ENCODE data around the gene GBE1. TPM values are rescaled to one million over a fixed set of nuclear protein-coding genes. Genes with fewer than 3 reads are reported as not detected.

GBE1 gene
- total and polyA plus RNA-seq, 8 donors = 3.7 to 14.1 (median 9.0) TPM

- no peaks in the 10 kb centered on the region for H3K36me3 ChIP-seq
- intact Hi-C loops (cut with DNase I) = no loop called here
- FAIRE-seq (no peak), ATAC-seq (no peak), DNase-seq (no peak)
- no peak overlapping the region for H3K4me3 ChIP-seq
- no peaks in the 10 kb centered on the region for H3K4me1 ChIP-seq
- H3K9me3 ChIP-seq = no peaks in the 10 kb centered on the region
- no peak overlapping the region for H3K27ac ChIP-seq
- H3K27me3 ChIP-seq = no peaks in the 10 kb centered on the region
- 60 to 75% methylated on average over 2 of the region's 2 CpGs for WGBS, 2 donors
- no peak for TF ChIP-seq CTCF (IDR thresholded peaks at IDR 0.05)
These were observed 159.6 kb downstream of the GBE1 start for GRCh38 chr3:81601707-81602305.

GRCh38 chr3:81592101-81592500 lies 169.3 kb downstream of the GBE1 start:
- H3K4me3 ChIP-seq = no peak overlapping the region
- H3K27ac ChIP-seq = no peak overlapping the region
- 99% methylated on average over 5 of the region's 5 CpGs for WGBS, 2 donors
- intact Hi-C loops (cut with DNase I) = no loop called here
- DNase-seq (no peak), ATAC-seq (no peak), FAIRE-seq (no peak)
- H3K36me3 ChIP-seq = no peaks in the 10 kb centered on the region
- H3K4me1 ChIP-seq = no peaks in the 10 kb centered on the region
- H3K9me3 ChIP-seq = no peaks in the 10 kb centered on the region
- peaks cover 0 to 4% (median 0%) of the 10 kb centered on the region in 4 donors for H3K27me3 ChIP-seq
- TF ChIP-seq CTCF (IDR thresholded peaks at IDR 0.05) = no peak

GRCh38 chr3:81585937-81586336 lies 175.5 kb downstream of the GBE1 start:
- DNase-seq (no peak), ATAC-seq (no peak), FAIRE-seq (no peak)
- Histone ChIP-seq H3K27me3 (peaks cover 0 to 4% (median 0%) of the 10 kb centered on the region in 4 donors), H3K36me3 (no peaks in the 10 kb centered on the region), H3K9me3 (no peaks in the 10 kb centered on the region), H3K27ac (no peak overlapping the region), H3K4me1 (no peaks in the 10 kb centered on the region), H3K4me3 (no peak overlapping the region)
- no peak for TF ChIP-seq CTCF (IDR thresholded peaks at IDR 0.05)
- intact Hi-C loops (cut with DNase I) = no loop called here
- 55 to 68% methylated on average over 5 of the region's 5 CpGs for WGBS, 2 donors

GRCh38 chr3:81585056-81585455 lies 176.4 kb downstream of the GBE1 start:
- Histone ChIP-seq H3K9me3 (no peaks in the 10 kb centered on the region), H3K4me1 (no peaks in the 10 kb centered on the region), H3K27me3 (peaks cover 0 to 4% (median 0%) of the 10 kb centered on the region in 4 donors), H3K4me3 (no peak overlapping the region), H3K36me3 (no peaks in the 10 kb centered on the region), H3K27ac (no peak overlapping the region)
- ATAC-seq (no peak), DNase-seq (no peak), FAIRE-seq (no peak)
- no peak for TF ChIP-seq CTCF (IDR thresholded peaks at IDR 0.05)
- intact Hi-C loops (cut with DNase I) = no loop called here
- 94 to 99% methylated on average over 2 of the region's 2 CpGs for WGBS, 2 donors

GRCh38 chr3:81581966-81582599 lies 179.4 kb downstream of the GBE1 start:
- ATAC-seq = peak; percentile 68 to 82 (median 80)
- Histone ChIP-seq H3K36me3 (no peaks in the 10 kb centered on the region), H3K27ac (no peak overlapping the region), H3K9me3 (no peaks in the 10 kb centered on the region), H3K27me3 (no peaks in the 10 kb centered on the region), H3K4me1 (no peaks in the 10 kb centered on the region), H3K4me3 (no peak overlapping the region)
- no peak for FAIRE-seq
- DNase-seq = peak in 1 of 6 donors; percentile 26
- 17 to 23% methylated on average over 5 of the region's 5 CpGs for WGBS, 2 donors
- intact Hi-C loops (cut with DNase I) = no loop called here
- TF ChIP-seq CTCF (IDR thresholded peaks at IDR 0.05) = peak; percentile 12 to 35 (median 28)
